ENCODE measurements around the gene CITED4. TPM values are rescaled to one million over a fixed set of nuclear protein-coding genes. Genes with fewer than 3 reads are reported as not detected.

CITED4 gene
- total and polyA plus RNA-seq, 12 donors: 3.5 to 68.5 (median 36.0) TPM

GRCh38 chr1:40858856-40859416, 3.2 kb downstream of the CITED4 start:
- TF ChIP-seq CTCF (IDR thresholded peaks at IDR 0.05) (no peak), POLR2A (IDR thresholded peaks at IDR 0.05) (no peak)
- intact Hi-C loops (cut with DNase I): loop anchor here in 1 of 2 donors (5.0 kb wide), 1 partner anchor 83 kb away; no protein-coding TSS in a partner anchor
- Histone ChIP-seq H3K4me3 (no peak overlapping the region), H3K36me3 (replicated peaks in 1 of 2) (no peaks in the 10 kb centered on the region), H3K4me1 (replicated peaks in 1 of 2) (peaks cover 10 to 11% of the 10 kb centered on the region in 2 donors), H3K27ac (no peak overlapping the region), H3K9me3 (replicated peaks in 1 of 3) (no peaks in the 10 kb centered on the region), H3K27me3 (no peaks in the 10 kb centered on the region)
- WGBS, 4 donors: 91 to 94% (median 92%) methylated on average over 4 of the region's 4 CpGs
- no peak for DNase-seq

DNA sequence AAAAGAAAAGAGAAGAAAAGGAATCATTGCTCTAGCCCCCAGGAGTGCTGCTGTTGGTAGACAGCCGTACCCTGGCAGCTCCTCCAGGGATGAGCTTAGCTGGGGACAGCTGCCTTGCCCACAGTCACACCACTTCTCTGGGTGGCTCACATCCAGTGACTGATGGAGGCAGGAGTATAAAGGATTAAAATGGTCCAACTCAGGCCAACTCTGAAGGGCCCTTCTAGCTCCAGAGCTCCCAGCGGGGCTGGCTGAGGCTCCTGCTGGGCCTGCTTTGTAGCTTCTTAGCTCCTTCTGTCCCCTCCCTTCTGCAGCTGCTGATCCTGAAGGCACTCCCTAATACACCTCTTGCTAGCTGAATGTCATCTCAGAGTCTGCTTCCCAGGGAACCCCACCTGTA, 4.4 kb downstream of the CITED4 start:
- 90 to 98% (median 93%) methylated on average over 1 to 2 of the region's 2 CpGs for WGBS, 4 donors
- Histone ChIP-seq H3K27ac (no peak overlapping the region), H3K4me3 (no peak overlapping the region)

GRCh38 chr1:40856656-40857302, 5.4 kb downstream of the CITED4 start:
- H3K9me3 ChIP-seq (replicated peaks in 1 of 3): no peaks in the 10 kb centered on the region
- WGBS, 4 donors: 96 to 97% (median 96%) methylated on average over 9 of the region's 9 CpGs
- TF ChIP-seq CTCF (IDR thresholded peaks at IDR 0.05) (no peak), POLR2A (IDR thresholded peaks at IDR 0.05) (no peak)
- no peak for DNase-seq
- H3K4me1 ChIP-seq (replicated peaks in 1 of 2): peaks cover 7 to 10% of the 10 kb centered on the region in 2 donors
- H3K36me3 ChIP-seq (replicated peaks in 1 of 2): no peaks in the 10 kb centered on the region
- no peaks in the 10 kb centered on the region for H3K27me3 ChIP-seq
- no peak overlapping the region for H3K4me3 ChIP-seq
- intact Hi-C loops (cut with DNase I): loop anchor here in 1 of 2 donors (5.0 kb wide), 1 partner anchor 86 kb away; no protein-coding TSS in a partner anchor
- no peak overlapping the region for H3K27ac ChIP-seq

More for the DNA sequence above, 4.4 kb downstream of the CITED4 start:
- no peaks in the 10 kb centered on the region for H3K9me3 ChIP-seq (replicated peaks in 1 of 3)
- intact Hi-C loops (cut with DNase I): loop anchor here in 1 of 2 donors (5.0 kb wide), 1 partner anchor 85 kb away; no protein-coding TSS in a partner anchor
- no peak for DNase-seq
- peaks cover 10% of the 10 kb centered on the region in 2 donors for H3K4me1 ChIP-seq (replicated peaks in 1 of 2)
- TF ChIP-seq POLR2A (IDR thresholded peaks at IDR 0.05): no peak
- TF ChIP-seq CTCF (IDR thresholded peaks at IDR 0.05): no peak
- no peaks in the 10 kb centered on the region for H3K27me3 ChIP-seq
- H3K36me3 ChIP-seq (replicated peaks in 1 of 2): no peaks in the 10 kb centered on the region

- Histone ChIP-seq H3K36me3 (replicated peaks in 1 of 2) (no peaks in the 10 kb centered on the region), H3K4me1 (replicated peaks in 1 of 2) (peaks cover 3 to 7% of the 10 kb centered on the region in 2 donors), H3K9me3 (replicated peaks in 1 of 3) (no peaks in the 10 kb centered on the region), H3K27me3 (no peaks in the 10 kb centered on the region), H3K27ac (no peak overlapping the region), H3K4me3 (no peak overlapping the region)
- intact Hi-C loops (cut with DNase I): loop anchor here in 1 of 2 donors (5.0 kb wide), 1 partner anchor 86 kb away; no protein-coding TSS in a partner anchor
- 68 to 90% (median 79%) methylated on average over 3 of the region's 3 CpGs for WGBS, 4 donors
- TF ChIP-seq POLR2A (IDR thresholded peaks at IDR 0.05) (no peak), CTCF (IDR thresholded peaks at IDR 0.05) (no peak)
- no peak for DNase-seq
These were observed 6.0 kb downstream of the CITED4 start for GRCh38 chr1:40856116-40856515.
